BLaER1 treated with 17β-estradiol and CSF1 and Interleukin-3, amounts not matched to agents 10 nM and 100 nM (cell line): ENCODE data around the gene S100A16.

Experiments used
- H3K27ac ChIP-seq, 11 experiments: shearing (Covaris generic); formaldehyde crosslinking; 2 replicates each; pipeline ENCODE4 v1.8.1; 2022
- H3K27me3 ChIP-seq, 11 experiments: shearing (Covaris generic); formaldehyde crosslinking; 2 replicates each; pipeline ENCODE4 v1.8.1; 2022
- H3K36me3 ChIP-seq, 11 experiments: shearing (Covaris generic); formaldehyde crosslinking; 2 replicates each; pipeline ENCODE4 v1.8.1; 2022
- H3K4me1 ChIP-seq, 10 experiments: shearing (Covaris generic); formaldehyde crosslinking; 2 replicates each; pipeline ENCODE4 v1.8.1; 2022
- H3K4me2 ChIP-seq, 11 experiments: shearing (Covaris generic); formaldehyde crosslinking; 2 replicates each; pipeline ENCODE4 v1.8.1; 2022
- H3K4me3 ChIP-seq, 10 experiments: shearing (Covaris generic); formaldehyde crosslinking; 2 replicates each; pipeline ENCODE4 v1.8.1; 2022
- H3K9ac ChIP-seq, 11 experiments: shearing (Covaris generic); formaldehyde crosslinking; 2 replicates each; pipeline ENCODE4 v1.8.1; 2022
- H3K9me3 ChIP-seq, 11 experiments: shearing (Covaris generic); formaldehyde crosslinking; replicated peaks in 1 of 11; 2 replicates each; pipeline ENCODE4 v1.8.1; 2022
- H4K20me1 ChIP-seq, 11 experiments: shearing (Covaris generic); formaldehyde crosslinking; 2 replicates each; pipeline ENCODE4 v1.8.1; 2022
- Cebpa-rat ChIP-seq, 11 experiments: shearing (Covaris generic); IDR thresholded peaks; 2 replicates each; pipeline ENCODE4 v1.8.1; 2022

Gene S100A16

DNA sequence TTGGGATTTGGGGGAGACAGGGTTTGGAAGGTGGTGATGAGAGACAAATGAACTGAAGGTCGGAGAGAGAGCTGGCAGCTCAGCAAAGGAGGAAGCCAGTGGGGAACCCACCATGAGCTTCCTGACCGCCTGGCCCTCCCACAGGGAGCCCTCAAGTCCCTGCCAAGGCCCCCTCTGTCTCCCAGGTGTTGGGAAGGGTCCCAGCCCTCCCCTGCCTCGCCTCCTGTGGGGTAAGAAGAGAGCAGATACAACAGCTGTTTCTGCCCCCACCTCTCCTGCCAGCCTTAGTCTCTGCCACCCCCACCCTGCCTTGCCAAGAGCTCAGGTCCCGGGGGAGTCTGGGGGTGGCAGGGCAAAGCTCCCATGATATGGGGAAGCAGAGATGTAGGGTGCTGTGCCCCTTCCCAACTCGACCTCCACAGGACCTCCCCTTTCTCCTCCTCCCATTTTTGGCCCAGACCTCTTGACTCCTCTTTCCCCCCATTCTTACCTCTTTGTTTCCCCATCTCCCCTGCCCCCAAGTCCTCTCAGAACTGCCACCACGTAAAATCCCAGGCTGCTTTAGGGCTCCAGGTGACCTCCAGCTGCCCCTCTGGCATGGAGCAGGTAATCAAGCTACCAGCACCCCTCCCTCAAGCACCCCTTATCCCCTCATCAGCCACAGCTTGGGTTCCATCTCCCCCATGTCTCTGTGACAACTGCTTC, 15.9 kb upstream of the S100A16 start:
- Histone ChIP-seq H3K27me3 (no peaks in the 10 kb centered on the region), H4K20me1 (no peaks in the 10 kb centered on the region), H3K4me3 (peak overlapping the region; percentile 10 to 75 (median 62); a peak in 18 of 20 replicates), H3K4me1 (peaks cover 90 to 97% (median 94%) of the 10 kb centered on the region in 10 experiments), H3K4me2 (peak overlapping the region; percentile 84 to 100 (median 97)), H3K9ac (peak overlapping the region; percentile 62 to 91 (median 84); a peak in 21 of 22 replicates), H3K27ac (peak overlapping the region; percentile 66 to 92 (median 86); a peak in 21 of 22 replicates), H3K9me3 (peaks cover 0 to 14% (median 3%) of the 10 kb centered on the region in 11 experiments; a peak in 6 of 22 replicates), H3K36me3 (peaks cover 0 to 42% (median 17%) of the 10 kb centered on the region in 11 experiments; a peak in 17 of 22 replicates)
- TF ChIP-seq Cebpa-rat (IDR thresholded peaks at IDR 0.05), result no peak

DNA sequence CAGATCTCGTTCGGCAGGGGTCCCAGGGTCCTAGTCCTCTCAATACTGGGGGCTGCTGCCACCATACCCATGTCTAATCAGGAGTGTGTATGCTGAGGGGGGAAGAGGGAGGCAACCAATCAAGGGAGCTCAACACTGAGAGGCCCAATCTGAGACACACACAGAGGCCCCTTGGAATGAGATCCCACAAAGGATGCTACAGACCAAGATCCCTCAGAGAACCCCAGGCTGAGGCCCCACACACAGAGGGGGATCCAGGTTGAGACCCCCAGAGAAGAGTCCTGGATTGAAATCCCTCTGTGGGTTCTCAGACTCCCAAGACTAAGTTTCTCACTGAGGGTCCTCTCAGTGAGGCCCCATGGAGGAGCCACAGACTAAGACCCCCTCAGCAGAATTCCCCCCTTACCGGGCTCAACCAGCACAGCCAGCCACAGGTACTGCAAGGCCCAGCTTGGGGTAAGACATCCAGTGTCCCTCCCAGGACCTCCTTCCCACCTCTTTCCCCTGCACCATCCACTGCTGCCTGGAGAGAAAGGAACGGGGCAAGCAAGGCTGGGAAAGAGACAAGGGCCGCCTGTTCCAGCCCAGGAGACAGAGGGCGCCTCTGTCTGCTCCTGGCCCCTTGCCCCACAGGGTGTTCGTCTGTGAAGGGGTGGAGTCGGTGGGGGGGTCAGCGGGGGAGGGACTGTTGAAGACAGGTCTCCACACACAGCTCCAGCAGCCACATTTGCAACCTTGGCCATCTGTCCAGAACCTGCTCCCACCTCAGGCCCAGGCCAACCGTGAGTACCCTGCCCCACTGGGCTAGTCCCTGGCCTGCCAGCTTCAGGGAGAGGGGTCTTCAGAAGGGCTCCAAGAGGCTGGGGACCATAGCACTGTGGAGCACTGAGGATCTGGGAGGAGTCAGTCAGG, 15.0 kb upstream of the S100A16 start, which contains the start of gene S100A1:
S100A1 (plus strand) TSS at position 720 of the 912 bp plus-strand sequence. CDS start 2,088 bp downstream, outside the sequence.
- no peak for TF ChIP-seq Cebpa-rat (IDR thresholded peaks at IDR 0.05)
- H3K27ac ChIP-seq, result peak within 1 kb of the TSS; percentile 81 to 93 (median 88)
- H3K4me2 ChIP-seq, result peak within 1 kb of the TSS; percentile 84 to 100 (median 97)
- peaks cover 92 to 99% (median 96%) of the 10 kb centered on the region in 10 experiments for H3K4me1 ChIP-seq
- H3K9ac ChIP-seq, result peak within 1 kb of the TSS; percentile 82 to 92 (median 85)
- H3K9me3 ChIP-seq, result peaks cover 0 to 7% (median 0%) of the 10 kb centered on the region in 11 experiments; a peak in 4 of 22 replicates
- no peaks in the 10 kb centered on the region for H4K20me1 ChIP-seq
- peaks cover 0 to 40% (median 17%) of the 10 kb centered on the region in 11 experiments; a peak in 17 of 22 replicates for H3K36me3 ChIP-seq
- H3K4me3 ChIP-seq, result peak within 1 kb of the TSS; percentile 57 to 75 (median 66)
- H3K27me3 ChIP-seq, result no peaks in the 10 kb centered on the region

DNA sequence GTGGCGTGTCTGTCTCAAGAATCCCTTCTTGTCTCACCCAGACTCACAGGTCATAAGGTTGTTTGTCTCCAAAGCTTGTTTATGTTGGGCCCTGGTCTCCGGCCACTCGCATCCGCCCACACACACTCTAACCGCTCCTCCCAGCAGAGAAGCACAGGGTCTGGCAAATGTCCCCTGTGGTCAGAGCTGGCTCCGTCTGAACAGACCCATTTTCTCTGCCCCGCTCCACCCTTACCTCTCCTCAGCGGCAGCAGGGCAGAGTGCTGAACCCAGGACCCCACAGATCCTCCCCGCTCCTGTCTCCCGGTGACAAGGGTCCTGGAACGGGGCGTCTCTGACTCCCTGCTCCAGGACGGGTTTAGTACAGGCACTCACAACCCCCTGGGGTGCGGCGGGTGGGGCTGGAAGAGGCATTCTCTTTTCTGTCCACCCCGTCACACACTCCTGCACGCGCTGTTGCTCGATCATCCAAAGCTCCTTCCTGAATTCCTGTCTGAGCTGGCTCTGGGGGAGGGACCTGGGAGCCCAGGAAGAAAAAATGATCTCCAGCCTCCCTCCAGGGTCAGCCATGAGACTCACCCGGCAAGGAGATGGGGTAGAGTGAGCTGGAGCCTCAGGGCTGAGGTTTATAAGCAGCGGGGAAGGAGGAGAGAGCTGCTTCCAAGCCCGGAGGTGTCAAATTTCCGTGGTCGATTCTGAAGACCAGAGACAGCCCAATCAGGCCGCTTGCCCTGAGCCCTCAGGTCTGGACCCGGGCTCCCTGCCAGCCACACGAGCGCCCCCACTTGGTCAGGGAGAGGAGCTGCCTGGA, 14.2 kb upstream of the S100A16 start, which contains the start of gene S100A13:
S100A13 (minus strand) TSS at position 602 of the 811 bp plus-strand sequence. CDS start 1,033 bp downstream, outside the sequence.
- TF ChIP-seq Cebpa-rat (IDR thresholded peaks at IDR 0.05), result no peak
- Histone ChIP-seq H3K27ac (peak within 1 kb of the TSS; percentile 81 to 93 (median 88)), H3K4me2 (peak within 1 kb of the TSS; percentile 84 to 100 (median 97)), H3K36me3 (peaks cover 0 to 41% (median 21%) of the 10 kb centered on the region in 11 experiments; a peak in 16 of 22 replicates), H3K27me3 (no peaks in the 10 kb centered on the region), H3K9ac (peak within 1 kb of the TSS; percentile 82 to 92 (median 85)), H4K20me1 (no peaks in the 10 kb centered on the region), H3K9me3 (peaks cover 0 to 3% (median 0%) of the 10 kb centered on the region in 11 experiments; a peak in 1 of 22 replicates), H3K4me1 (peaks cover 92 to 99% (median 96%) of the 10 kb centered on the region in 10 experiments), H3K4me3 (peak within 1 kb of the TSS; percentile 57 to 75 (median 66))

DNA sequence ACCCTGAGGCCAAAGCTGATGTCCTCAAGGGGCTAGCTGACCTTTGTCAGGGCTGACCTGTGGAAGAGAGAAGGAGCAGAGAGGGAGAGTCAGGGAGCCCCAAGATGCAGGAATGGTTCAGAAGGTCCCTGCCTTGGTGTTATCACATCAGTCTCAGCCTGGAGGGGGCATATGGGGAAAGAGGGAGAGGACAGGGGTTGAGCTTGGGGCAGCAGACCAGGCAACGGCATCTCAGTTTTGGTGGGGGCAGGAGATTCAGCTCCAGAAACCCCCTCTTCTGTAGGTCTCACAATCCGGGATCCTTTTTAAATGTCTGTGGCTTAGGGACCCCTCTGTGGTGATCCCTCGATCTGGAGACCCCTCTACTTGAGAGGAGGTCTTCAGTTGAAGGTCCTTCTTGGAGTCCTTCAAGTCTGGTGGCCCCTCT, 13.6 kb upstream of the S100A16 start:
- Histone ChIP-seq H3K27ac (peak overlapping the region; percentile 81 to 93 (median 88)), H3K4me2 (peak overlapping the region; percentile 84 to 100 (median 97)), H3K4me3 (peak overlapping the region; percentile 57 to 75 (median 66)), H3K4me1 (peaks cover 95 to 100% (median 98%) of the 10 kb centered on the region in 10 experiments), H3K36me3 (peaks cover 0 to 46% (median 27%) of the 10 kb centered on the region in 11 experiments; a peak in 17 of 22 replicates), H3K9ac (peak overlapping the region; percentile 82 to 92 (median 85)), H3K9me3 (peaks cover 0 to 1% (median 0%) of the 10 kb centered on the region in 11 experiments; a peak in 1 of 22 replicates), H4K20me1 (no peaks in the 10 kb centered on the region), H3K27me3 (no peaks in the 10 kb centered on the region)
- TF ChIP-seq Cebpa-rat (IDR thresholded peaks at IDR 0.05), result no peak

DNA sequence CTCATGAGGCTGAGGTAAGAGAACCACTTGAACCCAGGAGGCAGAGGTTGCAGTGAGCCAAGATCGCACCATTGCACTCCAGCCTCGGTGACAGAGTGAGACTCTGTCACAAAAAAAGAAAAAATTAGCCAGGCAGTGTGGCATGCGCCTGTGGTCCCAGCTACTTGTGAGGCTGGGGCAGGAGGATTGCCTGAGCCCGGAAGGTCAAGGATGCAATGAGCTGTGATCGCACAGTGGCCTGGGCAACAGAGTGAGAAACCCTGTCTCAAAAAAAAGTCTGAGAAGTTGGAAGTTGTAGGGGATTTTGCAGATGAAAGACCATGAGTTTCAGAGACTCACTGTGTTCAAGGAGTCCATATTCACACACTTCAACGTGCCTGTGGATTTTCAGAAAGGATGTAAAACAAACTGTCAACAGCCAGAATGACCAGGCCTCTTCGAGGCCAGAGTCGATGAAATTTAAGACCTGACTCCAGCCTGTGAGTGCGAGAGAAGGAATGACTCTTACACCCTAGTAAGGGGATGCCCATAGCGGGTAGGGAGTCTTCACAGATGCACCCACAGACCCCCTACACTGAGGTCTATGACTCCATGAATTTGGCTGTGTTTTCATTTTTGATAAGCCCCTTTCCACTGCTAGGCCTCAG, 12.2 kb upstream of the S100A16 start:
- H3K36me3 ChIP-seq, result peaks cover 7 to 54% (median 39%) of the 10 kb centered on the region in 11 experiments; a peak in 21 of 22 replicates
- no peak for TF ChIP-seq Cebpa-rat (IDR thresholded peaks at IDR 0.05)
- no peaks in the 10 kb centered on the region for H4K20me1 ChIP-seq
- peak overlapping the region in 7 of 11 experiments; percentile 16 to 91 (median 86); a peak in 8 of 22 replicates for H3K9ac ChIP-seq
- H3K9me3 ChIP-seq, result peaks cover 0 to 9% (median 3%) of the 10 kb centered on the region in 11 experiments; a peak in 11 of 22 replicates
- H3K4me3 ChIP-seq, result peak overlapping the region in 7 of 10 experiments; percentile 61 to 75 (median 70); a peak in 12 of 20 replicates
- H3K27ac ChIP-seq, result peak overlapping the region in 9 of 11 experiments; percentile 24 to 92 (median 84); a peak in 8 of 22 replicates
- peaks cover 85 to 93% (median 89%) of the 10 kb centered on the region in 10 experiments for H3K4me1 ChIP-seq
- H3K27me3 ChIP-seq, result no peaks in the 10 kb centered on the region
- H3K4me2 ChIP-seq, result peak overlapping the region; percentile 84 to 100 (median 97)

DNA sequence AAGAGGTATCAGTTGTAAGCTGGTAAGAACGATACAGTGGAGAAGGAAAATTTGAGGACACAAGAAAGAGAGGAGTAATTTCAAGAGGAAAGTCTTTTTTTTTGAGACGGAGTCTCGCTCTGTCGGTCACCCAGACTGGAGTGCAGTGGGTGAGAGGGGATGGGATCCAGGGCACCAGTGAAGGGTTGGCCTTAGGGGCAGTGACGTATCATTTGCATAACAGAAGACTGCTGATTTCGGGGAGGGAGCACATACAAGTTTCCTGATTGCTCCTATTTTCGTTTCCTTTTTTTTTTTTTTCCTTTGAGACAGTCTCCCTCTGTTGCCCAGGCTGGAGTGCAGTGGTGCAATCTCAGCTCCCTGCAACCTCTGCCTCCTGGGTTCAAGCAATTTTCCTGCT, 10.2 kb upstream of the S100A16 start:
- Histone ChIP-seq H3K4me3 (peak overlapping the region in 8 of 10 experiments; percentile 1 to 75 (median 69); a peak in 14 of 20 replicates), H3K9me3 (peaks cover 0 to 17% (median 11%) of the 10 kb centered on the region in 11 experiments; a peak in 12 of 22 replicates), H3K4me1 (peaks cover 75 to 93% (median 82%) of the 10 kb centered on the region in 10 experiments), H3K27ac (peak overlapping the region; percentile 36 to 92 (median 64); a peak in 20 of 22 replicates), H3K9ac (peak overlapping the region; percentile 6 to 88 (median 53); a peak in 18 of 22 replicates), H3K36me3 (peaks cover 27 to 74% (median 59%) of the 10 kb centered on the region in 11 experiments), H3K27me3 (no peaks in the 10 kb centered on the region), H4K20me1 (no peaks in the 10 kb centered on the region), H3K4me2 (peak overlapping the region; percentile 84 to 100 (median 97))
- peak in 4 of 11 experiments; percentile 19 to 59 (median 32); a peak in 5 of 22 replicates for TF ChIP-seq Cebpa-rat (IDR thresholded peaks at IDR 0.05)

DNA sequence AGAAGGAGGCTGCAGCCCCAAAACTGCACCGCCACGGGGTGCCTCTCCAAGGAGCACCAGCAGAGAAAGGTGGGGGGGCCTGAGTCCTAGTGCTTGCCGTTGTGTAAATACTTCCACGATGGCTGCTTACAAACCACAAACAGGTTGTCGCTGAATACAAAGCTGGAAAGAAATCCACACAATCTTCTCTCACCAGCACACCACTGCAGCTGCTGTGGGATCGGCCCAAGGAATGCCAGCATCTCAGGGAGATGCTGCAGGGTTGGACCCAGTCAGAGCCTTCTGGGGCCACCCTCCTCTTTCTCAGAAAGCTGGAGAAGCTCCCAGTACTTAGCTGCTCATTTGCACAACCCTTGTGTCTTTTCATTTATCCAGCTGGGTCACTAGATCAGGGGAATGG, 6.2 kb upstream of the S100A16 start:
- Histone ChIP-seq H3K4me1 (peaks cover 60 to 98% (median 72%) of the 10 kb centered on the region in 10 experiments), H3K9me3 (peaks cover 0 to 17% (median 11%) of the 10 kb centered on the region in 11 experiments; a peak in 12 of 22 replicates), H3K27me3 (no peaks in the 10 kb centered on the region), H3K27ac (peak overlapping the region in 3 of 11 experiments; percentile 51 to 62 (median 61); a peak in 2 of 22 replicates), H3K4me2 (peak overlapping the region in 5 of 11 experiments; percentile 12 to 82 (median 70); a peak in 8 of 22 replicates), H3K36me3 (peaks cover 26 to 58% (median 44%) of the 10 kb centered on the region in 11 experiments), H3K4me3 (no peak overlapping the region), H3K9ac (peak overlapping the region in 1 of 11 experiments; percentile 2; a peak in 1 of 22 replicates), H4K20me1 (no peaks in the 10 kb centered on the region)
- no peak for TF ChIP-seq Cebpa-rat (IDR thresholded peaks at IDR 0.05)
